Gastrocnemius medialis (tissue), 4 donors: ENCODE data around the gene PDXK. TPM values are rescaled to one million over a fixed set of nuclear protein-coding genes. Genes with fewer than 3 reads are reported as not detected.

Experiments used
- ATAC-seq, 2 donors: fragments of 150-250 bp; one replicate each; pipeline ENCODE4 v1.9.1; 2016
- DNase-seq, 2 donors: peaks; one replicate each; pipeline ENCODE4 v3.0.0-alpha.2; 2019
- H3K27ac ChIP-seq, 4 donors: fragments of 200-600 bp; sonication (generic); 1 replicate in 1 of 4; 2 replicates in 3 of 4; pipeline ENCODE4 v1.5.1; 2016 to 2018; ENCODE audit warnings: mild to moderate bottlenecking in 2 of 4, moderate library complexity in 1 of 4
- H3K27me3 ChIP-seq, 3 donors: fragments of 200-600 bp; sonication (generic) in 2 of 3; 1 replicate in 1 of 3; 2 replicates in 2 of 3; pipeline versions ENCODE4 v1.5.1 to v1.6.0; 2016 to 2019; ENCODE audit warnings: mild to moderate bottlenecking in 1 of 3, moderate library complexity in 1 of 3
- H3K36me3 ChIP-seq, 2 donors: fragments of 200-600 bp; sonication (generic) in 1 of 2; one replicate each; pipeline ENCODE4 v1.5.1; 2017 to 2018
- H3K4me1 ChIP-seq, 2 donors: fragments of 200-600 bp; sonication (generic) in 1 of 2; one replicate each; pipeline ENCODE4 v1.5.1; 2016 to 2017; ENCODE audit warnings: mild to moderate bottlenecking in 2 of 2
- H3K4me3 ChIP-seq, 4 donors: fragments of 200-600 bp; sonication (generic) in 3 of 4; 1 replicate in 1 of 4; 2 replicates in 3 of 4; pipeline ENCODE4 v1.5.1; 2016 to 2019; ENCODE audit warnings: mild to moderate bottlenecking in 2 of 4
- H3K9me3 ChIP-seq, 3 donors: fragments of 200-600 bp; sonication (generic) in 2 of 3; 1 replicate in 1 of 3; 2 replicates in 2 of 3; pipeline ENCODE4 v1.5.1; 2016 to 2019
- POLR2A ChIP-seq, 2 donors: fragments of 450-650 bp; IDR thresholded peaks; one replicate each; pipeline ENCODE4 v1.6.1; 2017; ENCODE audit warnings: antibody characterized with exemption in 2 of 2, mild to moderate bottlenecking in 2 of 2, moderate library complexity in 2 of 2
- in situ Hi-C, 4 donors: fragments of 200-750 bp; cut with MboI; loops; one replicate each; pipeline versions ENCODE4 v1.15.0 to v1.8.0; 2017; ENCODE audit warnings: low sequenced_read_pairs in 4 of 4
- intact Hi-C: fragments of 100-400 bp; cut with DNase I; formaldehyde crosslinking; loops from one replicate; pipeline ENCODE4 v1.15.1; 2023; ENCODE audit warnings: low total_unique reads
- total RNA-seq, 4 donors: library from RNA; depleted of rRNA; stranded (reverse); fragments of >200 nt; gene quantifications; one replicate each; pipeline versions ENCODE4 v1.1.0 to v1.2.3, GENCODE V29; 2016
- TF ChIP-seq, protein P1 (sequence below), 5 experiments: fragments of 450-650 bp in 3 of 5; fragments of 200-600 bp in 2 of 5; sonication (generic) in 2 of 5; IDR thresholded peaks in 4 of 5; conservative IDR thresholded peaks in 1 of 5; 1 replicate in 4 of 5; 2 replicates in 1 of 5; pipeline ENCODE4 v1.5.1; 2016 to 2019; ENCODE audit warnings: antibody characterized with exemption in 5 of 5, mild to moderate bottlenecking in 3 of 5, moderate library complexity in 3 of 5

The PDXK gene
- total RNA-seq, 4 donors from 2014 or later: 12.4 to 39.2 (median 21.9) TPM

DNA sequence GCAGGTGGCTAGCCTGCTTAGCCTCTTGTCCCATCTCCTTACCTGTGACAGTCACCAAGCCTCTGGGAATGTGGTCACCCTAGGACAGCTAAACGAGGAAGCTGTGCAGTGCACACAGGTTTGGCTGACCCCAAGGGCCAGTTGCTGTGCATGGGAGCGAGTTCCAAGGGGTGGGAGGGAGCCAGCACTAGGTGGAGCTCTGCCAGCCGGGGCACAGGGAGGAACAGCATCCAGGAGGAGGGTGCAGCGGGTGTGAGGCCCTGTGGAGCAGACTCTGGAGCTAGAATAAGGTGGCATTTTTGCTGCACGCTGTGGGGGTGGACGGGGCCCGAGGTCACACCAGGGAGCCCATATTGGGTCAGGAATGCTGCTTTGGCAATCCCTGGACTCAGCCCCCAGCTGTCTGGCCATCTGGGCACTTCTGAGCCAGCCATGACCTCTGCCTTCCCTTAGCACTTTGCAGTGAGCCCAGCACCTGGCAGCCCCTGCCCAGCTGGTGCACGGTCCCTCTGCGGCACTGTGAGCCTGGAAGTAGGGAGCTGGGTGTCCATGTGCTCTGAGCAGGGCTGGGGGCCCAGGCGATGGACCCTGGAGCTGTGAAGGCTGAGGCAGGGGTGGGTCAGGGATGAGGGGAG, 8.7 kb downstream of the PDXK start:
- in situ Hi-C loops (loop anchor here in 1 of 4 donors (10.0 kb wide), 1 partner anchor 47 kb away; the partner anchor contains the start of gene CSTB), intact Hi-C loops (no loop called here)
- Histone ChIP-seq H3K36me3 (no peaks in the 10 kb centered on the region), H3K9me3 (no peaks in the 10 kb centered on the region), H3K27ac (peak overlapping the region; percentile 73 to 79 (median 78)), H3K27me3 (no peaks in the 10 kb centered on the region), H3K4me1 (peaks cover 48 to 55% of the 10 kb centered on the region in 2 donors), H3K4me3 (peak overlapping the region in 3 of 4 donors; percentile 57 to 62 (median 58))
- DNase-seq: peak in 1 of 2 donors; percentile 46
- TF ChIP-seq POLR2A (IDR thresholded peaks at IDR 0.05): no peak
- TF ChIP-seq, protein P1, sequence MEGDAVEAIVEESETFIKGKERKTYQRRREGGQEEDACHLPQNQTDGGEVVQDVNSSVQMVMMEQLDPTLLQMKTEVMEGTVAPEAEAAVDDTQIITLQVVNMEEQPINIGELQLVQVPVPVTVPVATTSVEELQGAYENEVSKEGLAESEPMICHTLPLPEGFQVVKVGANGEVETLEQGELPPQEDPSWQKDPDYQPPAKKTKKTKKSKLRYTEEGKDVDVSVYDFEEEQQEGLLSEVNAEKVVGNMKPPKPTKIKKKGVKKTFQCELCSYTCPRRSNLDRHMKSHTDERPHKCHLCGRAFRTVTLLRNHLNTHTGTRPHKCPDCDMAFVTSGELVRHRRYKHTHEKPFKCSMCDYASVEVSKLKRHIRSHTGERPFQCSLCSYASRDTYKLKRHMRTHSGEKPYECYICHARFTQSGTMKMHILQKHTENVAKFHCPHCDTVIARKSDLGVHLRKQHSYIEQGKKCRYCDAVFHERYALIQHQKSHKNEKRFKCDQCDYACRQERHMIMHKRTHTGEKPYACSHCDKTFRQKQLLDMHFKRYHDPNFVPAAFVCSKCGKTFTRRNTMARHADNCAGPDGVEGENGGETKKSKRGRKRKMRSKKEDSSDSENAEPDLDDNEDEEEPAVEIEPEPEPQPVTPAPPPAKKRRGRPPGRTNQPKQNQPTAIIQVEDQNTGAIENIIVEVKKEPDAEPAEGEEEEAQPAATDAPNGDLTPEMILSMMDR (IDR thresholded peaks at IDR 0.05 in 4 of 5, conservative IDR thresholded peaks at IDR 0.05 in 1 of 5): no peak
- ATAC-seq: peak; percentile 15 to 18

DNA sequence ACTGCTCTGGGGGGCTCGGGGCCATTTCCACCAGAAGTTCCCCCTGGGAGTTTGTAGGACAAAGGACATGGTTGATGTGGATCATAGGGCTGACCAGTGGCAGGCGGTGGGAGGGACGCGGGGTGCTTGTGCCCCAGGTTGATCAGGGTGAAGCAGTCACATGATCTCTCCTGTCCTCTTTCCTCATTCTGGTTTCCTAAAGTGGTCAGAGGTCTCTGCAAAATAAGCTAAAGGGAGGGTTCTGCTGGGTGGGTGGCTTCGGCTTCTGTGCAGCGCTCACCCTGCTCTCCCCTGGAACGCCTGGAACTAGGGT, 9.2 kb downstream of the PDXK start:
- in situ Hi-C loops: loop anchor here in 1 of 4 donors (10.0 kb wide), 1 partner anchor 47 kb away; the partner anchor contains the start of gene CSTB
- intact Hi-C loops: no loop called here
- Histone ChIP-seq H3K27me3 (no peaks in the 10 kb centered on the region), H3K36me3 (no peaks in the 10 kb centered on the region), H3K4me3 (peak overlapping the region; percentile 44 to 62 (median 58)), H3K9me3 (no peaks in the 10 kb centered on the region), H3K27ac (peak overlapping the region; percentile 73 to 79 (median 78)), H3K4me1 (peaks cover 50 to 55% of the 10 kb centered on the region in 2 donors)
- TF ChIP-seq POLR2A (IDR thresholded peaks at IDR 0.05): no peak
- TF ChIP-seq, protein P1 (IDR thresholded peaks at IDR 0.05 in 4 of 5, conservative IDR thresholded peaks at IDR 0.05 in 1 of 5): no peak
- ATAC-seq (peak; percentile 23 to 34), DNase-seq (no peak)

DNA sequence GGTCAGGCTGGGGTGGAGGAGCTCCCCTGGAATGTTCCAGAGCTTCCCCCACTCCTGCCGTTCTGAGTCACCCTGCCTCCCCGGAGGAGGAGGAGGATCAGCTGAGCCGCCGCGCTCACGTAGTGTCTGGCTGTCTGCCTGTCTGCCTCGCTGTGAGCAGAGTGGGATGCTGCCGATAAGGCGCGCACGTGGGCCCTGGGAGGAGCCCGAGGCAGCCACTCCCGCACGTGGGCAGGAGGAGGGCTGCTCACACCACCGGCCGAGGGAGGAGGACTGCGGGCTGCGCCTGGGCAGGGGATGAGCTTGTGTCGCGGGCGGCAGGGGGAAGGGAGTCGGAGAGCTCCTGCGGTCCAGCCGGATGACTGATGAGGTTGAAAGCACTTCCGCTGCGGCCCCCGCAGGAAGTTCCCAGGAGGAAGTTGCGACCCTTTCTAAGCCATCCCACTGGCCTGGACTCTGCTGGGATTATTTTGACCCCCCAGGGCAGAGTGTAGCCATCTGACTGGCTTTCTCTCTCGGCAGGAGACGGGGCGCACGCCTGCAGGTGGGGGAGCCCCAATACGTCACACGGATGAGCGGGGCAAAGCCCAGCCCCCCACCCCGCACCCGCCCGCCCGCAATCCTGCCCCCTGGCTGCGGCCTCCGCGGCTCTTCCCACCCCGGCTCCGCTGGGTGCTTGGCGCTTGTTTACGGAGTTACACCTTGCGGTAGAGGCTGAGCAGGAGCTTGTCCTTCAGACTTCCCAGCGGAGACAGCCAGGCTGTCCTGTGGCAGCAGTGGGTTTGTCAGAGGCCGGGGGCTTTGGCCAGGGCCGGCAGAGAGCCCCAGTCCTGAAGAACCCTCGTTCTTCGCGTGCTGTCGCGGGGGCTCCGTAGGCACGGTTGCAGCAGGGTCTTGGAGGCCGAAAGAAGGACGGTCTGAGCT, 9.8 kb downstream of the PDXK start:
- in situ Hi-C loops (loop anchor here in 1 of 4 donors (10.0 kb wide), 1 partner anchor 46 kb away; the partner anchor contains the start of gene CSTB), intact Hi-C loops (no loop called here)
- peaks cover 50 to 55% of the 10 kb centered on the region in 2 donors for H3K4me1 ChIP-seq
- TF ChIP-seq, protein P1 (IDR thresholded peaks at IDR 0.05 in 4 of 5, conservative IDR thresholded peaks at IDR 0.05 in 1 of 5): peak in 2 of 5 experiments; percentile 43 to 51
- TF ChIP-seq POLR2A (IDR thresholded peaks at IDR 0.05): peak; percentile 62 to 65
- DNase-seq (peak; percentile 83 to 87), ATAC-seq (peak; percentile 76)
- no peaks in the 10 kb centered on the region for H3K9me3 ChIP-seq
- H3K4me3 ChIP-seq: peak overlapping the region; percentile 44 to 62 (median 58)
- peak overlapping the region; percentile 73 to 79 (median 78) for H3K27ac ChIP-seq
- no peaks in the 10 kb centered on the region for H3K27me3 ChIP-seq
- H3K36me3 ChIP-seq: no peaks in the 10 kb centered on the region

DNA sequence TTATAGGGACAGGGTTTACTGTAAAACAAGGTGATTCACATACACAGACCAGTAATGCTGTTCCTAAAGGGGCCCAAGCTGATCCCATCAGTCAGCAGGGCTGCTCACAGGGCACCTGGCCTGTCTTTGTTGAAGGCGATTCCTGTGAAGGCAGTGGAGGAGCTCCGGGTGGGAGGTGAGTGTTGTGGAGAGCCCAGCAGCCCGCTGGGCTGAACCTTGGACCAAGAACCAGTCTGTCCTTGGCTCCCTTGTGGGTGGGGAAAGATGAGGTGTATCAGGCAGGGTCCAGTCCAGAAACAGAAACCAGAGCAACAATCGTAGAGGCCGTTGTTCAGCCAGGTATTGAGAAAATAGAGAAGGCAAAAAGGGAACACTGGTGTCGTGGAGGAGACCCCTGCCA, 12.5 kb downstream of the PDXK start:
- in situ Hi-C loops (no loop called here), intact Hi-C loops (no loop called here)
- H3K4me3 ChIP-seq: no peak overlapping the region
- TF ChIP-seq POLR2A (IDR thresholded peaks at IDR 0.05): no peak
- TF ChIP-seq, protein P1 (IDR thresholded peaks at IDR 0.05 in 4 of 5, conservative IDR thresholded peaks at IDR 0.05 in 1 of 5): no peak
- no peaks in the 10 kb centered on the region for H3K36me3 ChIP-seq
- H3K27me3 ChIP-seq: no peaks in the 10 kb centered on the region
- peaks cover 40 to 42% of the 10 kb centered on the region in 2 donors for H3K4me1 ChIP-seq
- DNase-seq (no peak), ATAC-seq (no peak)
- H3K27ac ChIP-seq: no peak overlapping the region
- no peaks in the 10 kb centered on the region for H3K9me3 ChIP-seq
